ENCODE measurements around the gene ATP1A1.

The ATP1A1 gene

GRCh38 chr1:116377541-116378529 lies 4.8 kb downstream of the ATP1A1 start:
- Histone ChIP-seq H3K27ac (ENCODE audit: low read depth in 2 of 2, low read length in 2 of 2) (peak overlapping the region; percentile 92 to 93), H3K9me3 (ENCODE audit: control insufficient read depth in 2 of 2, low read length in 2 of 2) (no peaks in the 10 kb centered on the region), H3K4me3 (ENCODE audit: low read length in 2 of 2) (peak overlapping the region; percentile 33 to 61), H3K27me3 (ENCODE audit: control insufficient read depth in 2 of 2, insufficient read depth in 2 of 2, low read length in 2 of 2) (no peaks in the 10 kb centered on the region), H3K9ac (ENCODE audit: low read depth in 1 of 2, low read length in 2 of 2) (peak overlapping the region; percentile 5 to 93), H3K36me3 (ENCODE audit: control insufficient read depth in 2 of 2, insufficient read depth in 2 of 2, low read length in 2 of 2) (peaks cover 0 to 13% of the 10 kb centered on the region in 2 donors), H3K4me1 (ENCODE audit: control insufficient read depth in 2 of 2, insufficient read depth in 2 of 2, low read length in 2 of 2) (peaks cover 54 to 55% of the 10 kb centered on the region in 2 donors)

- no peaks in the 10 kb centered on the region for H3K27me3 ChIP-seq (ENCODE audit: control insufficient read depth in 2 of 2, insufficient read depth in 2 of 2, low read length in 2 of 2)
- H3K36me3 ChIP-seq (ENCODE audit: control insufficient read depth in 2 of 2, insufficient read depth in 2 of 2, low read length in 2 of 2), result peaks cover 0 to 17% of the 10 kb centered on the region in 2 donors
- no peak overlapping the region for H3K9ac ChIP-seq (ENCODE audit: low read depth in 1 of 2, low read length in 2 of 2)
- H3K27ac ChIP-seq (ENCODE audit: low read depth in 2 of 2, low read length in 2 of 2), result peak overlapping the region in 1 of 2 donors; percentile 48
- H3K9me3 ChIP-seq (ENCODE audit: control insufficient read depth in 2 of 2, low read length in 2 of 2), result no peaks in the 10 kb centered on the region
- H3K4me3 ChIP-seq (ENCODE audit: low read length in 2 of 2), result no peak overlapping the region
- peaks cover 53 to 55% of the 10 kb centered on the region in 2 donors for H3K4me1 ChIP-seq (ENCODE audit: control insufficient read depth in 2 of 2, insufficient read depth in 2 of 2, low read length in 2 of 2)
Measured at GRCh38 chr1:116379057-116379630, 6.1 kb downstream of the ATP1A1 start.

GRCh38 chr1:116379674-116380498 lies 6.8 kb downstream of the ATP1A1 start:
- no peak overlapping the region for H3K27ac ChIP-seq (ENCODE audit: low read depth in 2 of 2, low read length in 2 of 2)
- no peaks in the 10 kb centered on the region for H3K9me3 ChIP-seq (ENCODE audit: control insufficient read depth in 2 of 2, low read length in 2 of 2)
- no peak overlapping the region for H3K9ac ChIP-seq (ENCODE audit: low read depth in 1 of 2, low read length in 2 of 2)
- H3K4me1 ChIP-seq (ENCODE audit: control insufficient read depth in 2 of 2, insufficient read depth in 2 of 2, low read length in 2 of 2), result peaks cover 47 to 52% of the 10 kb centered on the region in 2 donors
- no peak overlapping the region for H3K4me3 ChIP-seq (ENCODE audit: low read length in 2 of 2)
- H3K36me3 ChIP-seq (ENCODE audit: control insufficient read depth in 2 of 2, insufficient read depth in 2 of 2, low read length in 2 of 2), result peaks cover 6 to 20% of the 10 kb centered on the region in 2 donors
- no peaks in the 10 kb centered on the region for H3K27me3 ChIP-seq (ENCODE audit: control insufficient read depth in 2 of 2, insufficient read depth in 2 of 2, low read length in 2 of 2)

- H3K9ac ChIP-seq (ENCODE audit: low read depth in 1 of 2, low read length in 2 of 2), result no peak overlapping the region
- peaks cover 39 to 52% of the 10 kb centered on the region in 2 donors for H3K4me1 ChIP-seq (ENCODE audit: control insufficient read depth in 2 of 2, insufficient read depth in 2 of 2, low read length in 2 of 2)
- no peaks in the 10 kb centered on the region for H3K27me3 ChIP-seq (ENCODE audit: control insufficient read depth in 2 of 2, insufficient read depth in 2 of 2, low read length in 2 of 2)
- H3K36me3 ChIP-seq (ENCODE audit: control insufficient read depth in 2 of 2, insufficient read depth in 2 of 2, low read length in 2 of 2), result peaks cover 14 to 24% of the 10 kb centered on the region in 2 donors
- H3K9me3 ChIP-seq (ENCODE audit: control insufficient read depth in 2 of 2, low read length in 2 of 2), result no peaks in the 10 kb centered on the region
- H3K27ac ChIP-seq (ENCODE audit: low read depth in 2 of 2, low read length in 2 of 2), result no peak overlapping the region
- no peak overlapping the region for H3K4me3 ChIP-seq (ENCODE audit: low read length in 2 of 2)
Measured at GRCh38 chr1:116380499-116381242, 7.6 kb downstream of the ATP1A1 start.

GRCh38 chr1:116382321-116382720 lies 9.3 kb downstream of the ATP1A1 start:
- no peaks in the 10 kb centered on the region for H3K27me3 ChIP-seq (ENCODE audit: control insufficient read depth in 2 of 2, insufficient read depth in 2 of 2, low read length in 2 of 2)
- no peaks in the 10 kb centered on the region for H3K9me3 ChIP-seq (ENCODE audit: control insufficient read depth in 2 of 2, low read length in 2 of 2)
- no peak overlapping the region for H3K9ac ChIP-seq (ENCODE audit: low read depth in 1 of 2, low read length in 2 of 2)
- H3K4me1 ChIP-seq (ENCODE audit: control insufficient read depth in 2 of 2, insufficient read depth in 2 of 2, low read length in 2 of 2), result peaks cover 24 to 44% of the 10 kb centered on the region in 2 donors
- no peak overlapping the region for H3K27ac ChIP-seq (ENCODE audit: low read depth in 2 of 2, low read length in 2 of 2)
- H3K4me3 ChIP-seq (ENCODE audit: low read length in 2 of 2), result no peak overlapping the region
- peaks cover 26 to 37% of the 10 kb centered on the region in 2 donors for H3K36me3 ChIP-seq (ENCODE audit: control insufficient read depth in 2 of 2, insufficient read depth in 2 of 2, low read length in 2 of 2)

DNA sequence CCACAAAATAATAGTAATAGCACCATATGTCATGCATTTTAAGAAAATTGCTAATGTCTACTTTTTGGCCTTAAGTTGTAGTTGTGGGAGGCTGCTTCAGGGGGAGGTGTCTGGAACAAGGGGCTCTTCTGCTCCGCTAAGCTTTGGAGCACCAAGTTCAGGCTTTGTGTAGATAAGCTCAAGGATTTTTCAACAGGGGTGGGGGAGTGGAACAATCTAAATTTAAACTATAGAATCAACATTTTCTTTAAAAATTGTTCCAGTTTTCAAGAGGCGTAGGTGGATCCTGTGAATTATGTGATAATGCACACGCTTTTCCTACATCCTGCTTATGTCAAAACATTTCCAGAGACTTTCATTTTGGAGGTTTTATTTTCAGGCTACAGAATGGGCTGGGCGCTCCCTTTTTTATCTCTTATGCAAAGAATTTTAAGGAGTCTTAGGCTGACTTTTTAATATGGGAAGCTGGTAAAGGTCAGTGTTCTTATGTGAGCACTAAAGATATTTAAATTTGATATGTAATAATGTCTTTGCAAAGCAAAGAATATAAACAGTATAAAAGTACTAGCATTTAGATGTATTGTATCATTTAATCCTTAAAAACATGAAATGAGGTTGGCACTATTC lies 9.9 kb downstream of the ATP1A1 start:
- Histone ChIP-seq H3K9me3 (ENCODE audit: control insufficient read depth in 2 of 2, low read length in 2 of 2) (no peaks in the 10 kb centered on the region), H3K27me3 (ENCODE audit: control insufficient read depth in 2 of 2, insufficient read depth in 2 of 2, low read length in 2 of 2) (no peaks in the 10 kb centered on the region), H3K9ac (ENCODE audit: low read depth in 1 of 2, low read length in 2 of 2) (no peak overlapping the region), H3K4me1 (ENCODE audit: control insufficient read depth in 2 of 2, insufficient read depth in 2 of 2, low read length in 2 of 2) (peaks cover 18 to 43% of the 10 kb centered on the region in 2 donors), H3K27ac (ENCODE audit: low read depth in 2 of 2, low read length in 2 of 2) (no peak overlapping the region), H3K36me3 (ENCODE audit: control insufficient read depth in 2 of 2, insufficient read depth in 2 of 2, low read length in 2 of 2) (peaks cover 32 to 44% of the 10 kb centered on the region in 2 donors), H3K4me3 (ENCODE audit: low read length in 2 of 2) (no peak overlapping the region)

DNA sequence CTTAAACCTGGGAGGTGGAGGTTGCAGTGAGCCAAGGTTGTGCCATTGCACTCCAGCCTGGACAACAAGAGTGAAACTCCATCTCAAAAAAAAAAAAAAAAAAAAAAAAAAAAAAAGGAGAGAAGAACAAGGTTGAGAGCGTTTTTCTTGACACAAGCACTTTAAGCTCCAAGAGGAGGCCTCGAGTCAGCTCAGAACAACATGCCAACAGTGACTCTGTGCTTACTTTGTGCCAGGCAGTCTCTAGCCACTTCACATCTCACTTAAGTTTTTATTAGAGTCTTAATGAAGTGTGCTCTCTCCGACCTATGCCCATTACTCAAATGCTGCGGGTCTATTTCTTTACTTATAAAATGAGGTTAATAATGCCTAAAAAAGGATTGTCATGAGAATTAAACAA lies 13.0 kb downstream of the ATP1A1 start:
- H3K27ac ChIP-seq (ENCODE audit: low read depth in 2 of 2, low read length in 2 of 2), result no peak overlapping the region
- H3K9ac ChIP-seq (ENCODE audit: low read depth in 1 of 2, low read length in 2 of 2), result no peak overlapping the region
- no peaks in the 10 kb centered on the region for H3K27me3 ChIP-seq (ENCODE audit: control insufficient read depth in 2 of 2, insufficient read depth in 2 of 2, low read length in 2 of 2)
- H3K9me3 ChIP-seq (ENCODE audit: control insufficient read depth in 2 of 2, low read length in 2 of 2), result no peaks in the 10 kb centered on the region
- H3K36me3 ChIP-seq (ENCODE audit: control insufficient read depth in 2 of 2, insufficient read depth in 2 of 2, low read length in 2 of 2), result peaks cover 63 to 70% of the 10 kb centered on the region in 2 donors
- no peak overlapping the region for H3K4me3 ChIP-seq (ENCODE audit: low read length in 2 of 2)
- peaks cover under 1 to 23% of the 10 kb centered on the region in 2 donors for H3K4me1 ChIP-seq (ENCODE audit: control insufficient read depth in 2 of 2, insufficient read depth in 2 of 2, low read length in 2 of 2)

GRCh38 chr1:116387551-116387950 lies 14.5 kb downstream of the ATP1A1 start:
- H3K9ac ChIP-seq (ENCODE audit: low read depth in 1 of 2, low read length in 2 of 2), result no peak overlapping the region
- H3K27ac ChIP-seq (ENCODE audit: low read depth in 2 of 2, low read length in 2 of 2), result no peak overlapping the region
- no peaks in the 10 kb centered on the region for H3K27me3 ChIP-seq (ENCODE audit: control insufficient read depth in 2 of 2, insufficient read depth in 2 of 2, low read length in 2 of 2)
- H3K36me3 ChIP-seq (ENCODE audit: control insufficient read depth in 2 of 2, insufficient read depth in 2 of 2, low read length in 2 of 2), result peaks cover 77 to 83% of the 10 kb centered on the region in 2 donors
- no peaks in the 10 kb centered on the region for H3K9me3 ChIP-seq (ENCODE audit: control insufficient read depth in 2 of 2, low read length in 2 of 2)
- H3K4me1 ChIP-seq (ENCODE audit: control insufficient read depth in 2 of 2, insufficient read depth in 2 of 2, low read length in 2 of 2), result peaks cover 0 to 20% of the 10 kb centered on the region in 2 donors
- no peak overlapping the region for H3K4me3 ChIP-seq (ENCODE audit: low read length in 2 of 2)

DNA sequence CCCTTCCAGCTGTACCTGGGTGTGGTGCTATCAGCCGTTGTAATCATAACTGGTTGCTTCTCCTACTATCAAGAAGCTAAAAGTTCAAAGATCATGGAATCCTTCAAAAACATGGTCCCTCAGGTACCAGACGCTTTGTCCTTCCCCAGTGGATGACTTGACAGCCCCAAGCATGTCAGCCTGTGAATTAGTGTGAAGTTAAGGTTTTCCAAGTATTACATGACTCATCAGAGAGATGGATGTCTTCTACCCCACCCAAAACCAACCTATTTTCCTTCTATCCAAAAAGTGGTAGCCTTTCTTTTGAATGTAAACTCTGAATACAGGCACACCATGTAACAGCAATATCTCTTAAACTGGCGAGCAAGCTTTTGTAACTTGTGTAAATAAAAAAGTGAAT lies 15.1 kb downstream of the ATP1A1 start:
- peak overlapping the region in 1 of 2 donors; percentile 26 for H3K27ac ChIP-seq (ENCODE audit: low read depth in 2 of 2, low read length in 2 of 2)
- no peak overlapping the region for H3K4me3 ChIP-seq (ENCODE audit: low read length in 2 of 2)
- H3K36me3 ChIP-seq (ENCODE audit: control insufficient read depth in 2 of 2, insufficient read depth in 2 of 2, low read length in 2 of 2), result peaks cover 83 to 89% of the 10 kb centered on the region in 2 donors
- no peak overlapping the region for H3K9ac ChIP-seq (ENCODE audit: low read depth in 1 of 2, low read length in 2 of 2)
- H3K4me1 ChIP-seq (ENCODE audit: control insufficient read depth in 2 of 2, insufficient read depth in 2 of 2, low read length in 2 of 2), result peaks cover 0 to 25% of the 10 kb centered on the region in 2 donors
- no peaks in the 10 kb centered on the region for H3K27me3 ChIP-seq (ENCODE audit: control insufficient read depth in 2 of 2, insufficient read depth in 2 of 2, low read length in 2 of 2)
- no peaks in the 10 kb centered on the region for H3K9me3 ChIP-seq (ENCODE audit: control insufficient read depth in 2 of 2, low read length in 2 of 2)

Data from mucosa of rectum (tissue), 2 donors.